ENCODE measurements around the gene ANK2.

DNA sequence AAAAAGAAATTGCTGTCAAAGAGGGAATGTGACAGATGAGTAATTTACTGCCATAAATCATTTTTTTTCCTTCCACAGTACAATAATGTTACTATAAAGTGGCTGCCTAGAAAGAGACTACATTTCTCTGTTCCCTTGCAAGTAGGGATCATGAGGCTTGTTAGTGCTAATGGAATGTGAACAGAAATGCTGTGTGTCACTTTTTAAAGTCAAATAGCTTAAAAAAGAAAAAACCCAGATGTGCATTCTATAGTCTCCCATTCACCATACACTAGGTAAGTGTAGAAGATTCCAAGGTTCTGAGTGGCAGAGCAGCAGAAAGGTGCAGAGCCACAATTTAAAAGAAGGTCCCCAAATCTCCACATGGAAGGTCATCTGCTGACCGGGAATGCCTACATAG lies 383.7 kb downstream of the ANK2 start:
- TF ChIP-seq POLR2A (IDR thresholded peaks at IDR 0.05) = no peak
- TF ChIP-seq, protein P1, sequence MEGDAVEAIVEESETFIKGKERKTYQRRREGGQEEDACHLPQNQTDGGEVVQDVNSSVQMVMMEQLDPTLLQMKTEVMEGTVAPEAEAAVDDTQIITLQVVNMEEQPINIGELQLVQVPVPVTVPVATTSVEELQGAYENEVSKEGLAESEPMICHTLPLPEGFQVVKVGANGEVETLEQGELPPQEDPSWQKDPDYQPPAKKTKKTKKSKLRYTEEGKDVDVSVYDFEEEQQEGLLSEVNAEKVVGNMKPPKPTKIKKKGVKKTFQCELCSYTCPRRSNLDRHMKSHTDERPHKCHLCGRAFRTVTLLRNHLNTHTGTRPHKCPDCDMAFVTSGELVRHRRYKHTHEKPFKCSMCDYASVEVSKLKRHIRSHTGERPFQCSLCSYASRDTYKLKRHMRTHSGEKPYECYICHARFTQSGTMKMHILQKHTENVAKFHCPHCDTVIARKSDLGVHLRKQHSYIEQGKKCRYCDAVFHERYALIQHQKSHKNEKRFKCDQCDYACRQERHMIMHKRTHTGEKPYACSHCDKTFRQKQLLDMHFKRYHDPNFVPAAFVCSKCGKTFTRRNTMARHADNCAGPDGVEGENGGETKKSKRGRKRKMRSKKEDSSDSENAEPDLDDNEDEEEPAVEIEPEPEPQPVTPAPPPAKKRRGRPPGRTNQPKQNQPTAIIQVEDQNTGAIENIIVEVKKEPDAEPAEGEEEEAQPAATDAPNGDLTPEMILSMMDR (IDR thresholded peaks at IDR 0.05) = no peak

All from uterus (tissue), 2 donors.